Fibroblast of mammary gland (primary cell): ENCODE data around the gene CERS3.

Source experiments
- DNase-seq: peaks from one replicate; pipeline ENCODE4 v3.0.0-alpha.2; 2010; ENCODE audit warnings: low read depth
- H3K4me3 ChIP-seq: 2 replicates; pipeline ENCODE4 v1.5.1; 2011; ENCODE audit warnings: low read depth, mild to moderate bottlenecking, low read length, moderate library complexity; ENCODE audit not compliant: control insufficient read depth
- CTCF ChIP-seq: conservative IDR thresholded peaks from 2 replicates; pipeline ENCODE4 v1.5.1; 2011; ENCODE audit warnings: low read depth, low read length, inconsistent platforms; ENCODE audit not compliant: control insufficient read depth, insufficient read depth

The CERS3 gene

DNA sequence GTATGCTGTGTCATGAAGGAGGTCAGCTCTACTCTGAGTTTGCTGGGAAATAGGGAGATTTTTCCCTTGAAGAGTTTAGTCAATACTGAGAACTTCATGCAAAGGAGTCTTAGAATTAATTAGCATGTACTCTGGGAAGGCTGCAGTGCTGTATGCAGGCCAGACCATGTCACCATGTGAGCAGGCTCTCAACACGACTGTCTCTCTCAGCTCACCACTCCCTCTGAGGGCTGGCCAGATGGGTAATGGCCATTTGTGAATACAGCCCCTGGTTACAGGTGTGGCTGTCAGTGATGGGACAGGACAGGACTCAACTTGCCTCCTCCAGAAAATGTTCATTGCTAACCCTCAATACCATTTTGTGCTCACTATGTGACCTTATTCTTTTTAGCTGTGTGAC is 5.1 kb upstream of the CERS3 start:
- TF ChIP-seq CTCF = no peak
- no peak overlapping the region for H3K4me3 ChIP-seq
- no peak for DNase-seq

DNA sequence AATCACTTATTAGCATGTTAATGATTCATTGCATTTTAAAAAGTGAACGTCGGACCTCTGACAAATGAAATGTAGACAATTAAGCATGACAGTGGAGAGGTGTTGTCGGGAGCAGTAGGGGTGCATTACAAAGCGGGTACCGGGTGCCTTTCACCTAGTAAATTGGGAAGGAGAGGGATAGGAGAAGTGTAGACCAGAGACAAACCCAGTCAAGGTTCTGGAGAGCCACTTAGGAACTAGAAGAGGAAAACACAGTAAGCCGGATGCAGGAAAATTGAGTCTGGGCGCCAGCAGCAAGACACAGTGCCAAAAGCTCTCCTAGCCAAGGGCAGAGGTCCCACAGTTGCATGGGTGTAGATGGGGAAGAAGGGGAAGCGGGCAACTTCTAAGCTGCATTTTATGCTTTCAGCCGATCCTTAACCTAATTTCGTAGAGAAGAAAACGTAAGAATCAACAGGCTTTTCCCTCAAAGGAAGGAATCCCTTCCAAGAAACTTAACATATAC is 3.1 kb upstream of the CERS3 start:
- no peak for TF ChIP-seq CTCF

DNA sequence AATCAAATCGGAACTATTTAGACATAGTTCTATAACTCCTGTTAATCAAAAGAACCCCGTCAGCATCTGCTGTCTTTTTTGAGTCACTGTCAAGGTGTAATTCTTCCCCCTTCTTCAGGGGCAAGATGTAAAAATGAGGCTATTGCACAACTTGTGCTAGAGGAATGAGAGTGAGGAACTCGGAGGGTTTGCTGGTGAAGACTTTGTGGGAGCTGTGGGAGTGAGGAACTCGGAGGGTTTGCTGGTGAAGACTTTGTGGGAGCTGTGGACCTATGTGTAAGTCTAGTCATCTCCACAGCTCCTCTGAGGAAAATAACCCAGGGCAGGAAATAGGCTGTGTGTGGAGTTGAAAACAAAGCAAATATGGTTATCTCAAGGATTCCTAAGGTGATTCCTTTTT is 2.5 kb upstream of the CERS3 start:
- H3K4me3 ChIP-seq = no peak overlapping the region
- DNase-seq = no peak
- no peak for TF ChIP-seq CTCF

More for the DNA sequence above, 3.1 kb upstream of the CERS3 start:
- no peak for DNase-seq
- no peak overlapping the region for H3K4me3 ChIP-seq

DNA sequence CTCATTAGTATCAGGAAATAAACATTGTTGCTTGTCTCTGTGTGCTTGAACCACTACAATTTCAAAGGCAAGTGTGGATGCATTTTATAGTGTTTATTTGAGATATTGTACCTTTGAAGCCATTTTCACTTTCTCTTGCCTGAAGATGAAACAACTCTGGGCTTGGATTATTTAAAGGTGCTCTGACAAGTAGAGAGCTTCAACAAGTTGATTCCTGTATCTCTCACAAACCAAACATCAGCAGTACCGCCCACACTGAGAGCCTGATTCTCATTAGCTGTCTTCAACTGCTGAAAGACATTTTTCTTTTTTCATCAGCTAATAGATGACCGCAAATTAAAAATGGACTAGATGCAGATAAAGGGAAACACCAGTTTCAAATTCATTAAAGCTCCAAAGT is 806 bp upstream of the CERS3 start:
- TF ChIP-seq CTCF = no peak
- H3K4me3 ChIP-seq = no peak overlapping the region
- DNase-seq = no peak

DNA sequence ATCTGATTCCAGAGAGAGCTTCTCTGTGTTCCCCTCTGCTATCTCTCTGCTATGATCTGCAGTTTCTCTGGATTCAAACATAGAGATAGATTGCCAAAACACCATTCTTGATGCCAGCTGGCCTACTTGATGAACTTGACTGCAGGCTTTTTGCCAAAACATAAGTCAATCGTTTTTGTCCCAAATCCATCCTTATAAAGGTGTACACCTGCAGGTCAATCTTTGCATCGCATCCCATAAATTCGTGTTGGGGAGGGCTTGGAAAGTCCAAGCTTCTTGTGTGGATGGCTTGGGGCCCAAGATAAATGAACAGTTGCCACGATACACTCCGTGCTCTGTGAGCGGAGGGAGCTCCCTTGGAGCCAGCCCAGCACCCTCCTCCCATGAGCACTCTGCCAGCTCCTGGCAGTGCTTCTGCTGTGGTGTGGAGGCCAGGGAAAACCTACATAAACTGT is 2.7 kb downstream of the CERS3 start:
- no peak overlapping the region for H3K4me3 ChIP-seq
- DNase-seq = no peak
- TF ChIP-seq CTCF = no peak

DNA sequence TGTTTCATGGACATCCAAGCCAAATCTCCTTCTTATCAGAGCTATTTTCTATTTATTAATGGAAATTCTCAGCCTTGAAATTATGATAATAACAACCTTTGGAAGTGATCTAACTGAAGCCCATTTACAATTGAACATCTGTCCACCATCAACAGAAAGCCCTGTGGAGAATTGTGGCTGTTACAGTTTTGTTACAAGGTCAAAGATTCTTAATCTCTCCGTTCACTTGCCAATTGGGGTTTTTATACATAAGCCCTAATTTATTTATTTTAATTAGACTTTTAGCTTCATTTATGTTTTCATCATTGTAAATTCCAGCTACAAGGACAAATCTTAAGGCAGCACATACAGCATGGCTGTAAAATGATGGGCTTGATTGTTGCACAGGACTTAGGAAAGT is 3.3 kb downstream of the CERS3 start:
- no peak for DNase-seq
- no peak overlapping the region for H3K4me3 ChIP-seq
- TF ChIP-seq CTCF = no peak

- DNase-seq = no peak
- no peak for TF ChIP-seq CTCF
- no peak overlapping the region for H3K4me3 ChIP-seq
Observed at GRCh38 chr15:100524326-100524725, 4.4 kb downstream of the CERS3 start.
